RWPE2 (cell line): Measurements from ENCODE around the gene KSR1.

Experiments
- ATAC-seq: fragments of 200-7000 bp; cut with Tn5 transposase; 3 replicates; pipeline ENCODE4 v1.9.1; 2021; ENCODE audit warnings: low read depth
- DNase-seq: peaks from one replicate; pipeline ENCODE4 v3.0.0-alpha.2; 2020; ENCODE audit warnings: low spot score
- H3K27ac ChIP-seq: fragments of 450-650 bp; 2 replicates; pipeline ENCODE4 v1.5.1; 2017; ENCODE audit warnings: mild to moderate bottlenecking; ENCODE audit not compliant: poor library complexity, severe bottlenecking
- H3K27me3 ChIP-seq: fragments of 250-450 bp; sonication (Bioruptor Pico); 2 replicates; pipeline ENCODE4 v1.5.1; 2021; ENCODE audit warnings: mild to moderate bottlenecking, moderate library complexity; ENCODE audit not compliant: insufficient read depth, poor library complexity, severe bottlenecking
- H3K36me3 ChIP-seq: fragments of 250-450 bp; sonication (Bioruptor Pico); 2 replicates; pipeline ENCODE4 v1.5.1; 2020; ENCODE audit warnings: low read depth, mild to moderate bottlenecking, moderate library complexity
- H3K4me1 ChIP-seq: fragments of 250-450 bp; sonication (Bioruptor Pico); 2 replicates; pipeline ENCODE4 v1.5.1; 2021; ENCODE audit warnings: mild to moderate bottlenecking, moderate library complexity; ENCODE audit not compliant: insufficient read depth, poor library complexity, severe bottlenecking
- H3K4me3 ChIP-seq: fragments of 250-450 bp; sonication (Bioruptor Pico); 2 replicates; pipeline ENCODE4 v1.5.1; 2021; ENCODE audit warnings: mild to moderate bottlenecking, moderate library complexity; ENCODE audit not compliant: severe bottlenecking
- H3K9me3 ChIP-seq: fragments of 250-450 bp; sonication (Bioruptor Pico); 2 replicates; pipeline ENCODE4 v1.5.1; 2021; ENCODE audit warnings: mild to moderate bottlenecking, moderate library complexity; ENCODE audit not compliant: severe bottlenecking
- CTCF ChIP-seq: fragments of 450-650 bp; IDR thresholded peaks from one replicate; pipeline ENCODE4 v1.5.1; 2017; ENCODE audit warnings: mild to moderate bottlenecking, moderate library complexity; ENCODE audit not compliant: poor library complexity, severe bottlenecking

The KSR1 gene

GRCh38 chr17:27513849-27514248 lies 57.6 kb downstream of the KSR1 start:
- DNase-seq: no peak

GRCh38 chr17:27514595-27515413 lies 58.6 kb downstream of the KSR1 start:
- no peak overlapping the region for H3K27ac ChIP-seq

More at GRCh38 chr17:27513849-27514248, 57.6 kb downstream of the KSR1 start:
- Histone ChIP-seq H3K27me3 (no peaks in the 10 kb centered on the region), H3K4me3 (no peak overlapping the region), H3K36me3 (no peaks in the 10 kb centered on the region), H3K4me1 (peaks cover 9% of the 10 kb centered on the region), H3K27ac (no peak overlapping the region), H3K9me3 (no peaks in the 10 kb centered on the region)
- ATAC-seq: no peak
- no peak for TF ChIP-seq CTCF

GRCh38 chr17:27518048-27518447 lies 61.8 kb downstream of the KSR1 start:
- ATAC-seq: no peak
- DNase-seq: no peak
- no peak for TF ChIP-seq CTCF
- Histone ChIP-seq H3K4me3 (no peak overlapping the region), H3K36me3 (no peaks in the 10 kb centered on the region), H3K4me1 (peaks cover 15% of the 10 kb centered on the region), H3K27me3 (no peaks in the 10 kb centered on the region), H3K9me3 (no peaks in the 10 kb centered on the region), H3K27ac (no peak overlapping the region)

More at GRCh38 chr17:27514595-27515413, 58.6 kb downstream of the KSR1 start:
- Histone ChIP-seq H3K36me3 (no peaks in the 10 kb centered on the region), H3K4me1 (peaks cover 15% of the 10 kb centered on the region), H3K27me3 (no peaks in the 10 kb centered on the region), H3K9me3 (no peaks in the 10 kb centered on the region), H3K4me3 (no peak overlapping the region)
- no peak for TF ChIP-seq CTCF
- DNase-seq (no peak), ATAC-seq (no peak)

- no peak for TF ChIP-seq CTCF
- no peak overlapping the region for H3K4me3 ChIP-seq
- no peaks in the 10 kb centered on the region for H3K36me3 ChIP-seq
- ATAC-seq (peak; percentile 80), DNase-seq (no peak)
- no peak overlapping the region for H3K27ac ChIP-seq
- no peaks in the 10 kb centered on the region for H3K27me3 ChIP-seq
- peaks cover 15% of the 10 kb centered on the region for H3K4me1 ChIP-seq
- no peaks in the 10 kb centered on the region for H3K9me3 ChIP-seq
Measured at GRCh38 chr17:27518545-27519521, 62.6 kb downstream of the KSR1 start.
